ENCODE data around the gene MROH2A.

MROH2A gene

DNA sequence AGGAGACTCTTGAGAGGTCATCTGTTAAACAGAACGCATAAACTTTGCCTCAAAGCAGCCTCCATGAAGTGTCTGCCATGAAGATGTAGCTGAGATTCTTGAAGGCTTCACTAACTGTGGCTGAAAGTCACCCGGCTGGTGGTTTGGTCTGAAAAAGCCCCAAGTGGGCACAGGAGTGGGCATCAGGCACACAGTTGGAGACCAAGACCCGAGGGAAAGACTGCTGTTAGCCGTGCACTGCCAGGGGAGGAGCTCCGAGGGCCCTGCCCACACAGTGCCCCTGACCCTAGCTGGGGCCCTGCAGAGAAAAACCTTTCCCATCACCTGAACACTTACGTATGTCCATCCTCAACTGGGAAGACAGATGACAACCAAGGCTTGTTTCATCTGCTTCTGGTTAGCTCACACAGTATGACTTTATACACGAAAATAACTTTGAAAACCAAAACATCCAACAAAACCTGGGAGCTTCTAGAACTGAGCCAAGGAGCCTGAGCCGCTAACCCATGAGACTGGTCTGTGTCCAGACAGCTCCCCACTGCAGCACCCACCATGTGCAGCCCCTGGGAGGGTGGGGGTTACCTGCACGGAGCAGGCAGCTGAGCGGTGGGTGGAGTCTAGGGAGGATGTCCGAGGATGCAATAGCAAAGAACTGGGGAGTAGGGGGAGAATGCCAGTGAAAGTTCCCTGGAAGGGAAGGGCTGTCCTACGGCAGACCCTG is 60.8 kb downstream of the MROH2A start:
- no peak for DNase-seq (ENCODE audit: low spot score)

DNA sequence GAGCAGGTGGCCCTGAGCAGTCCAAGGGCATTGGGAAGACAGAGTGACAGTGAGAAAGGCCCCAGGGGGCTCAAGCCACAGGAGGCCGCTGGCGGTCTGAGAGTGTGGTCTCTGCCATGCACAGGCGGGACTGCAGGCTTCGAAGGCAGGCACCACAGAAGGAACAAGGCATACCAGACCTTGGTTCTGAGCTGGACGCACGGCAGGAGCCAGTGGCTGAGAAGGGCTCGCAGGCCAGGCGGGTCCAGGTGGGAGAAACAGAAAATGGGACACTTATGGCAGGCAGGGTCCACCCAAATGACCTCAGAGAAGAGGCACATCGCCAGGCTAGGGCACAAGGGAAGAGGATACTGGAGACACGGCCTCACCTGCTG is 61.3 kb downstream of the MROH2A start:
- no peak for DNase-seq (ENCODE audit: low spot score)

DNA sequence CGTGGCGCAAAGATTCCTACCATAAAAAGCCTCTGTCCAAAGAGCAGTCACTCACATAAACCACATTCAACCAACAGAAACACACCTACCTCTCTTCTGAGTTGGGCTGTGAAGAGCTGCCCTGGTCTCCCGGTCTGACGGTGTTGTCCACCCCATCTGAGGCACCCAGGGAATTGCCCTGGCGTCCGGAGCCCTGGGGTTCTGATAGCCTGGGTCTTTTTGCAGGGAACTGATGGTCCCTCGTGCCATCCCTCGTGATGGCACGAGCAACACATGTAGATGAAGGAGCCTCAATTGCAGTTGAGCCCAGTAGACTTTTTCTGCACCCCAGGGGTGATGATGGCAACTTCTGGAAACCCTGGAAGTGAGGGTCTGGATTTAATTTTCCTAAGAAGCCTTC is 62.4 kb downstream of the MROH2A start:
- DNase-seq (ENCODE audit: low spot score) = no peak

DNA sequence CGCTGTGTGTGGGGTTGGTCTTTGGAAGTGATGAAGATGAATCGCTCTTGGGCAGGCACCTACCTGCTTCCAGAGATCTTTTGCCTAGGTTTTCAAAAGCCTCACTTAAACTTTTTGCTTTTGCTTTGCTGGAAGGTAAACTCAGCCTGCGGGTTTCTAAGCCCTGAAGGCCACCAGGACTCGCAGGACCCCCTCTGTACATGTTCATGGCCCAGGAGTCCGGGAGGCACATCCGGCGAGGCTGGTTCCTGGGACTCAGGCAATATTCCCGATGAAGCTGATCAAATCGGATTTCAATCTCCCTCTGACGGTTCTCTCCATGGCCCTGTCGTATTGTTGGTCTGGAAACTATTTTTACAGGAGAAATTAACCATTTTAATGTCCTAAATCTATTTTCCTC is 63.1 kb downstream of the MROH2A start:
- no peak for DNase-seq (ENCODE audit: low spot score)

DNA sequence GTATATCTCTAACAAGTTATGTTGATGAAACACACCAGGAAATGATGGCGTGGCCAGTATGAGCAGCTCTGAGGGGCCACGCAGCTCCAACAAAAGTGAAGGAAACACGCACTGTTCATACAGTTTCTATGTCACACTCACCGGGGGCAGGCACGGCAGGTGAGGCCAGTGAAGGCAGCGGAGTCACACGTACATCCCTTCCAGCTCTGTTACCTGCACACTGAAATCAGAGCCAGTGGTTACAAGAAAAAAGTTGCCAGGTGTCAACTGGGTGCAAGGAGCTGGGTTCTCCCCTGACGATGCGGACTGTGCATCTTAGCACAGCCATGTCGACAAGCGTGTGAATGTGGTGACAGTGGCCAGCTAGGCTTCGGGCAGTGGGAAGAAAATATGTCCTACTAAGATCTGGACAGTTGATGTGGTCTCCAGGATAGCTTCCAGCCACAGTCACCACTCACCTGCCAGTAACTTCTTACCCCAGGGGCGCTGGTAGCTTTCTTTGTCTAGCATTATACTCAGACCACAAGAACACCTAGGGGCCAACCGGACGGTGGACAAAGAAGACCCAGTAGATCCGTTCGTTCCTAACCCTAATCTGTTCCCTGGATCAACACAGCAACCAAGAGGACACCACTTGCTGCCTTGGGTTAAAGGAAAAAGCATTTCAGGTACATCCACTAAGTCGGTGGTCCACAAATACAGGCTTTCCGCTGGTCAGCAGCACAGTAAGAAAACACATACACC is 66.1 kb downstream of the MROH2A start:
- DNase-seq (ENCODE audit: low spot score) = no peak

DNA sequence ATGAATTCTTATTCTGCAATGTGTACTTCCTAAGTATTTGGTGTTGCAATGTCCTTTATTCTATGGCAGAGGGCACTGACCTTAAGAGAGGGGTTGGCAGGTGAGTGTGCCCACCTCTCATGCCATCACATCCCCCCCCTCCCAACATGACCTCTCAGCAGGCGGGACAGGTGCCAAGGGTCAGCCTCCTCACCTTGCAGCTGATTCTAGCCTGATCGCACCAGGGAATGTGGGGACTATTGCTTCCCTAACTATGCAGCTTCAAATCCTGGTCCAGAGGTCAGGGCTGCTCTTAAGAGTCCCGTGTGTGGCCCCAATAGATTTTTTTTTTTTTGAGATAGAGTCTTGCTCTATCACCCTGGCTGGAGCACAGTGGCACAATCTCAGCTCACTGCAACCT is 66.7 kb downstream of the MROH2A start:
- no peak for DNase-seq (ENCODE audit: low spot score)

DNA sequence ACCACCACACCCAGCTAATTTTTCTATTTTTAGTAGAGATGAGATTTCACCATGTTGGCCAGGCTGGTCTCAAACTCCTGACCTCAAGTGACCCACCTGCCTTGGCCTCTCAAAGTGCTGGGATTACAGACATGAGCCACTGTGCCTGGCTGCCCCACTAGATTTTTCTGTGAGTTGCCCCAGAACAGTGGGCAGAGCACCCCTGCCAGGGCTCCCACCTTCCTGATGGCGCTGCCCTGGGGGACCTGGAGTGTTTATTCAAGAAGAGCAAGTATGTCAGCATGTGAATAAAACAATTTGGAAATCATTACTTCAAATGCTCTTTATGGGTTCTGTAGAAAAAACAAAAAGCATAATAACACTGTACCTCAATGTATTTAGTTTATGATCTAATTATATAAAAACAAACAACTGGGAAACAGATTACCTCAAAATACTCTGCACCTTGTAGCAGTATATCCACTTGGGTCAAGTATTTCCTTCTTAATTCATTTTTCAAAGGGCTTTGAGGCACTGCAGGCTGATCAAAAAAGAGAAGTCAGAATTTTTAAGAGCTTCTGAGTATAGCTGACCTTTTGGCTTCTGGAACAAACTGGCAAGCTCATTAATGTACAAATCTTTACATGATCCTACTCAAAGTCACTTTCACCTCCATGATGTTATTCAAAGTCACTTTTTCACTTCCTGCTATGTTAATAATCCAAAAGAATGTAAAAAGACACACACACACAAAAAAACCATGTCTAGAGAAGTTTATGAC is 67.4 kb downstream of the MROH2A start:
- no peak for DNase-seq (ENCODE audit: low spot score)

DNA sequence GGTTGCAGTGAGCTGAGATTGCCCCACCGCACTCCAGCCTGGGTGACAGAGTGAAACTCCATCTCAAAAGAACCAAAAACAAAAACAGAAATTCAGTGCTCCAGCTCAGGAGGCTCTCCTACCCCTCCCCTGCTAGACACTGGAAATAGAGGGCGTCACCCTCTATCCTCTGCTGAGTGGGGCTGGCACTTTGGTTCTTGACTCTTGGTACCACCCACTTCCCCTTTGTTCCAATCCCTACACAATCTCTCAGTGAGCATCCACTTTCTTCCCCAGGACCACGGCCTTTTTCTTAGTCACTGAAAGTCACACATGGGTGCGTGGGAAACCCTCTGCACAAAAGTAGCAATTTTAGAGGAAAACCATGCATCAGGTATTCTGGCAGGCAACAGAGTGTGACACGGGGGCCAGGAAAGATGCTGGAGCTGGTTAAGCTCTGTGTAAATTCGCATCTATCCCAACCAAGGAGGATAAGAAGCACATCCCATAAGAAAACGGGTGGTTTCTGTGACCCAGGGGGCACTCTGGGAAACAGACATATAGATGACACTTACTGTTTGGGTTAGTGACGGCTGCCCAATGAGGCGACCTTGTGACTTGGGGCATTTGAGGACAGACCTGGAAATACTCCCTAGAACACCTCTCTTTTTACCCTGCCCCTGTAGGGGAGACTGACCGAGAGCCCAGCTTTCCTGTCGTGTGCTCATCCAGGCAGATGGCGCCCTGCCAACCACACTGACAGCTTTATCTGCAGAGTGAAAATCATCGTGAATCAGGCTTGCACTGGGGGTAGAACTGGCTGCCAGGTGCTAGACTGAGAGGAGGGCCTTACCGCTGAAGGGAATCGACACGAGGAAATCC is 68.5 kb downstream of the MROH2A start:
- DNase-seq (ENCODE audit: low spot score) = no peak

DNA sequence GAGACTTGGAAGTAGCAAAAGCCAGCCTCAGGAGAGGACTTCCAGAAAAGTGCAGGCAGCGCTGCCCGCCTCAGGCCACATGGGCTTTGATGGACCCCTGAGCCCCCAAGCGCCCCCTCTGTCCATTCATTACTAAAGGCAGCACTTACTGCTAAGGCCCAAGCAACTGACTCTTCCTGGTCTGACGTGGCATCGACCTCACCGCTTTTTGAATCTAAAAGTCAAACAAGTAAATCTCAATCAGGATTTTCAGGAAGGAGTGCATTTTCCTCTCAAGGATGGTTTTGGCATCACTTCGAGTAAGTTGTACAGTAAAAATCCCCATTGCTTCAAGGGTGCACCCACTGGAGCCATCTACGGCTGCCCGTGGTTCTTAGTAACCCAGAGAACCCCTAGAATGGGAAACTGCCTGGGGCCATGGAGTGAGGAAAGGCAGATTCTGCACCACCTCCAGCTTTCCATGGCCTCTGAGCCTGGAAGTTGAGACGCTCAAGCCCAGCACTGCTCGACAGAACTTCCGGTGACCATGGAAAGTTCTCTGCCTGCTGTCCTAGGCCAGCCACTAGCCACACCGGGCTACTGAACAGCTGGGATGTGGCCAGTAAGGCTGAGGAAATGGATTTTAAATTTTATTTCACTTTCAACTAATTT is 69.2 kb downstream of the MROH2A start:
- DNase-seq (ENCODE audit: low spot score) = no peak

DNA sequence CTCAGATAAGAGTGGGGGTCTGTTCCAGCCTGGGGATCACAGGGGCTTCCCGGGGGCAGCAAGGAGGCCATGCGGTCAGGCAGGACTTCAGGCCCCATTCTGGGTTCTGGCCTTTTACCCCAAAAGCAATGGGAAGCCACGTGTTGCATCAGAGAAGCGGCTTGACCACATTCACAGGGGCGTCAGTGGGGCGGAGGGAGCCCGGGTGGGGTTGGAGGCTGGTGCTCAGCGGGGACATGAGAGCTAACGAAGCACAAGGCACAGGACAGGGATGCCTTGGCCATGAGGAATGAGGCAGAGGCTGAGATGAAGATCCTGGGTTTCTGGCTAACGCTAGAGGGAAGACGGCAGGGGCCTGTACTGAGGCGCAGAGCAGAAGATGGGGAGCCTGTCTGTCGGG is 70.1 kb downstream of the MROH2A start:
- DNase-seq (ENCODE audit: low spot score) = no peak

DNA sequence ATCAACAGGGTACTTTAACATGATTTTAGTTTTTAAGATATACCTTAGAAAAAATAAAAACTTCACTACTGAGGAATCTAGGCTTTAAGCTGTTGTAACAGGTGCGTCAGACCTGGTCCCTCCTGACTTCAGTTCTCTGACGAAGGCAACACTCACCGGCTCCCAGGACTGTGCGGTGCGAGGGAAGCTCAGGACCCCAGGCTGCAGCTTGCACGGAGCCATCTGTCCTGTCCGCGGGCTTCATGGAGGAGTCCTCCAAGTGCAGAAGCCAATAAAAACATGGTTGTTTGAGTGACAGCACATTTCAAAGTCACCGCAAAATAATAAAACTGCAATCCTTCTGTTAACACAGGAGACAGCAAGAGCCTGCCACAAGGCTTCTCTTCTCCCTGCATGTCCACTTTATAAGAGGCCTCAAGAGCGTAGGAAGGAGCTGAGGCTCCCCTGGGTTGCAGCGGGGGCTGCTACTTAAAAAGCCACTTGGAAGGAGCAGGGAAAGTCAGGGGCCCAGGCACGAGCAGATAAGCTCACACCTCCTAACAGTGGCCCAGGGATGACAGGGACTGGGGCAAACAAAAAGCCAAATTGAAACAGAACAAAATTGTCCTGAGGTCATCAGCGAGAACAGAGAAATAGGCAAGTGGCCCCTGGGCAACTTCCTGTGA is 71.6 kb downstream of the MROH2A start:
- DNase-seq (ENCODE audit: low spot score) = no peak

DNA sequence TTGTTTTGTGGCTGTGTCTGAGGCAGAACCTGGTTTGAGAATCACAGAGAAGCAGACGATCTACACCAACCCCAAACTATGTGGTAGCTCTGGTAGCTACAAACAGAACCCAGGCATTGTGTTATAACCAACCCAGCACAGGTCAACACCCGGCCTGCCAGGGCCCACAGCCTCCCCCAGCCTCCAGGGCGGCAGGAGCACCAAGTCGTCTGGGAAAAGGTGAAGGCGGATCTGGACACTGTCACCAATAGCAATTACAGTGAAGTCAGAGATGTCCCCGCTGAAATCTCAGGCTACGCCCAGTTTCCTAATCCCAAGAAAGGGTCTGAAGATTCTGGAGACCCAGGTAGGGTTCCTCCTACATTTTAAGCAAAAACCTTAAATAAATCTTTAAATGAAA is 72.6 kb downstream of the MROH2A start:
- DNase-seq (ENCODE audit: low spot score) = no peak

DNA sequence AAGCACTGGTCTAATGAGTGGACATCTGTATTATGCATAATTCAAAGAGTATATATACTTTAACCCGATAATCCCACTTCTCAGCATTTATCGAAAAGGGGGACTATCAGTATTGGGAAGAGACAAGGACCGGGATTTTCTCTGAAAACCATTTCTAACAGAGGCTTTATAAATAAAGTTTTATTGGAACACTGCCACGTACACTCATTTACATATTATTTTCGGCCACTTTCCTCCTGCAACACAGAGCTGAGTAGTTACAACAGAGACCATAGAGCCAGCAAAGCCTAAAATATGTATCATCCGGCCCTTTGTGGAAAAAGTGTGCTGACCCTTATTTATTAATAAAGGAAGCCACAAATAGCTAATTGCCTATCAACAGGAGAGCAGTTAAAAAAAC is 73.0 kb downstream of the MROH2A start:
- DNase-seq (ENCODE audit: low spot score) = no peak

DNA sequence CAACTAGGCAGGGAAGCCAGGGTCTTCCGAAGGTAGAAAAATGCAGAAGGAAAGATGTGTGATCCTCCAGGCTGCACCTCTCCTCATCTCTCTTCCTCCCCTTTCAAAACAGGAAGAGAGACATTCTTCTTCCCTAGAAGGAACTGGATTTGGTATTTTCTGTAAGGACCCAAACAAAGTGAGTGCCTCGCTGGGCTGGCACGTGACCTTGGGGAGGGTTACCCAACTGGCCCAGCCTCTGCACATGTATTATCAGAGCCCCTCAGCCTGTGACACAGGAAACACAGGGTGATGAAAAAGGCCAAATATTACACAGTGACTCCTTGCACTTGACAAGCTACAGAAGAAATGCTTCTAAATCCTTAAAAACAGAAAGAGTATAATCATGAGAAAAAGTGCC is 73.9 kb downstream of the MROH2A start:
- DNase-seq (ENCODE audit: low spot score) = no peak

DNA sequence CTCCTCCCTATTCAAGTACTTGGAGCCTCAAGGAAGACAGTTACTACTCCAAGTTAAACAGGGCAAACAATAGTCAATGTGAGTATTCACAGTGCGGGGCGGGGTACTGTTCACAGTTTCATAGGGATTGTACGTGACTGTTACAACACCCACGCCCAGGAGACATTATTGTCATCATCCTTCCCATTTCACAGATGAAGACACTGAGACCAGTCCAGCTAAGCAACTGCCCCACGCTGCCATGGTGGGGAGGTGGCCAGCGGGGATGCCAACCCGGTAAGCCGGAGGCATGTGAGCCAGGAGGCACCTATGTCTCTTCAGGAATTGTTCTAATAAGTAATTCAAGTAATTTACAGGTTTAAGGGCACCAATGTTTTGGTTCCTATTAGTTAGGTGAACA is 75.2 kb downstream of the MROH2A start:
- DNase-seq (ENCODE audit: low spot score) = no peak

DNA sequence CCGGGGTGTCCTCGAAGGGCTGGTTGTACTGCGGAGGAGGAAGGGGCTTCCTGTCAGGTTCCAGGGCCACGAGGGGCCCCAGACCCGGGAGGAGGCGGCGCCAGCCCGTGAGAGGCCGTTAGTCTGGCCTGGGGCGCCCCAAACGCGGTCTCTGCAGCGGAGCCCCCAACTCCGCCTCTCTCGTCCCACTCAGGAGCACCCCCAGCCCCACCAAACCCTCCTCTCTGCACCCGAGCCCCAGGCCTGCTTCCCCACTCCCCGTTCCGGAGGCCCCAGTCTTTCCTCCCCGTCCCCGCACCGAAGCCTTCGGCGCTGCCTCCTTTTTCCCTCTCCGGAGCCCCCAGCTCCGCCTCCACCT is 75.7 kb downstream of the MROH2A start:
- DNase-seq (ENCODE audit: low spot score) = no peak

DNA sequence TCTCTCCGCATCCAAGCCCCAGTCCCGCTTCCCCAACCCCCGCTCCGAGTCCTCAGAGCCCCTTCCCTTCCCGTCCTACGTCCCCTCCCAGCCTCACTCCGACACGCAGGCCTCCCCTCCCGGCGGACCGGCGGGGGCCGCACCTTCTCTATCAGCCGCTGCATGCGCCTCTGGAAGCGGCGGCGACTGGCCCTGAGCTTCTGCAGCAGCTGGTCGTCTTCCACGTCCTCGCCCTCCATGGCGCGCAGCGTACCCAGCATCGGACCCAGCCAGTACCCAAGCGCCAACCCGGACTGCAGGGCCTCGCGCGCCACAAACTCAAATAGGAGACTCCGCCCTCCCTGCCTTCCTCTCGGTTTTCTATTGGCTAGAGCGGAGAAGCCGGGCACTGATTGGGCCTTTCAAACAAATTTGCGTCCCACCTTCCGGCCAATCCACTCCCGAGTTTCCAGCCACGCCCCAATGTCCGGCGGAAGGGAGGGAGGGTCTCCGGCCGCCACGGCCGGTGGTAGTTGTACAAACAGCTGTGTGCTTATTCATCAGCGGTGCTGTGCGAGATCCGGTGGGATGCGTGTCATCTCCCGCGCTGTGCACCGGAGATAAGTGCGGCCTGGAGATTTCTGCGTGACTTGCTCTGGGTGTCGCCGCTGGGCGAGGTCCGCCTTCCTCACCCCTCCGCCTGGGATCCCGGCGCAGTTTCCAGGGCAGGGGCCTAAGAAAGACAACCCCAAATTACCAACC is 76.3 kb downstream of the MROH2A start, which contains the start of gene HJURP:
TSS of gene HJURP (minus strand) at position 295 of the 741 bp plus-strand sequence. CDS start at position 260, 35 bp downstream.
- peak; percentile 99 for DNase-seq (ENCODE audit: low spot score)

DNA sequence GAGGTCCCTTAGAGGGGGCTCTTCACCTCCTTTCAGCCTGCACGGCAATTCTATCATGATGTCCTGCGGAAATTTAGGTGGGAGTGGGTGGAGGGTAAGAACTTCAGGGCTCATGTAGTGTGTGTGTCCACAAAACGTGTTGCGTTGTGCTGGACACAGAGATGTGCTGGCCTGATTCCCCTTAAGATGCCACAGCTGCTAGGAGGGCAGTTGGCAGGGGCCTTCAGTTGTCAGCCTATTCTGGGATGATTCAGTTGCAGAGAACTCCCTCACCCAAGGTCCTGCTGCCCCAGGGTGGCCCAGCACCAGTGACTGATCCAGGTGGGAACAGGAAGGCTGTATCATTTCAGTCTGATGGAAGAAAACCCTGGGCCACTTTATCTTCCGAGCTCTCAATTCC is 77.2 kb downstream of the MROH2A start:
- DNase-seq (ENCODE audit: low spot score) = no peak

DNA sequence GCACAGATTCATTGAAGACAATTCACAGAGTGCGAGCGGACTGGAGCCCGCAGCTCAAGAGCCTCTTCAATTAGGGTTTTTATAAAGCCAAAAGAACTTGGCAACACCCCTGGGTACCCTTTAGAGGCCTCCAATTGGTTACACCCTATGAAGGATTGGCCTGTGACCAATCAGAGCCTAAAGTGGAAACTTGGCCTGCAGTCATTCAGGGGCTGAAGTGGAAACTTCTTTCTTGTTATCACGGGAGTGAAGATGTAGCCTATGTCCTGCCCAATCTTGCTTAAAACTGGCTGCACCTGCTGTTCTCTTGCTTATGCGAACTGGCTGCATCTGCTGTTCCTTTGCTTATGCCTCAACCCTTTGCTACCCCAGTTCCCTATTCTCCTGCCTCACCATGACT is 78.1 kb downstream of the MROH2A start:
- DNase-seq (ENCODE audit: low spot score) = no peak

DNA sequence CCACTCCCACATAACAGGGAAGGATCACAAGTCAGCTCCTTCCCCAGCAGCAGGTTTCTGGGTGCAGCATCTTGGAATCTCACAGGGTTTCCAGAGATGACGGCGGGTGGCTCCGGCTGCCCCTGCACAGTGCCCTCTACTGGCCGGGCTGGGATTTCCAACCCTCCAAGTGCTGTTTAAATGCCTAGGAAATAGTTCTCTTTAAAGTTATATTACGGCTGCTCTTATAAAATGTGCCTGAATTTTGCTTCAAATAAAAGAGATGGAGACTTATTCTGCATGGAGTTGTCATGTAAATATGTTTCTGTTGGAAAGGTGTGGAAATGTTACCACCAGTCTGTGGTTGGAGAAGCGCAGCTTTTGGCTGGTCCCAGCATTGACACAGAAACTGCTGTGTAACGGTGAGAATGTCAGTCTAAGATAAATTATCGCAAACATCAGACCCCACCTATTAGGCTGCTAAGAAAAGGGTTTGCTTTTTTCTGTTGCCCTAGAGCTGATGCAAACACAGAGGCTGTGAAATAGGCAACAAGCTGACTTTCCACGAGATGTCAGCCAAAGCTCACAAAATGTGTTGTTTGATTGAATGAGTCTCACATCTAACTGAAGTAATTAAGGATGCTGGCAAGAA is 79.5 kb downstream of the MROH2A start:
- peak; percentile 41 for DNase-seq (ENCODE audit: low spot score)
